ENCODE results near the gene KDF1.

DNA sequence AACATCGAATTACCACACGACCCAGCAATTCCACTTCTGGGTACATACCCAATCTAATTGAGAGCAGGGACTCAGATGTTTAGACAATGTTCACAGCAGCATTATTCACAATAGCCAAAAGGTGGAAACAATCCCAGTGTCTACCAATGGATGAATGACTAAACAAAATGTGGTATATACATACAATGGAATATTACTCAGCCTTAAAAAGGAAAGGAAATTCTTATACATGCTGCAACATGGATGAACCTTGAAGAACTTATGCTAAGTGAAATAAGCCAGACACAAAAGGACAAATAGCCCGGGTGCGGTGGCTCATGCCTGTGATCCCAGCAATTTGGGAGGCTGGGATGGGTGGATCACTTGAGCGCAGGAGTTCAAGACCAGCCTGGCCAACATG is 6.9 kb downstream of the KDF1 start:
- TF ChIP-seq, protein P1, sequence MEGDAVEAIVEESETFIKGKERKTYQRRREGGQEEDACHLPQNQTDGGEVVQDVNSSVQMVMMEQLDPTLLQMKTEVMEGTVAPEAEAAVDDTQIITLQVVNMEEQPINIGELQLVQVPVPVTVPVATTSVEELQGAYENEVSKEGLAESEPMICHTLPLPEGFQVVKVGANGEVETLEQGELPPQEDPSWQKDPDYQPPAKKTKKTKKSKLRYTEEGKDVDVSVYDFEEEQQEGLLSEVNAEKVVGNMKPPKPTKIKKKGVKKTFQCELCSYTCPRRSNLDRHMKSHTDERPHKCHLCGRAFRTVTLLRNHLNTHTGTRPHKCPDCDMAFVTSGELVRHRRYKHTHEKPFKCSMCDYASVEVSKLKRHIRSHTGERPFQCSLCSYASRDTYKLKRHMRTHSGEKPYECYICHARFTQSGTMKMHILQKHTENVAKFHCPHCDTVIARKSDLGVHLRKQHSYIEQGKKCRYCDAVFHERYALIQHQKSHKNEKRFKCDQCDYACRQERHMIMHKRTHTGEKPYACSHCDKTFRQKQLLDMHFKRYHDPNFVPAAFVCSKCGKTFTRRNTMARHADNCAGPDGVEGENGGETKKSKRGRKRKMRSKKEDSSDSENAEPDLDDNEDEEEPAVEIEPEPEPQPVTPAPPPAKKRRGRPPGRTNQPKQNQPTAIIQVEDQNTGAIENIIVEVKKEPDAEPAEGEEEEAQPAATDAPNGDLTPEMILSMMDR (IDR thresholded peaks at IDR 0.05) = no peak
- TF ChIP-seq POLR2AphosphoS5 (IDR thresholded peaks at IDR 0.05) (no peak), POLR2A (IDR thresholded peaks at IDR 0.05) (no peak), EP300 (IDR thresholded peaks at IDR 0.05) (no peak)

Measured in gastroesophageal sphincter (tissue), 3 donors.